Measurements from ENCODE around the gene PTPRM. TPM values are rescaled to one million over a fixed set of nuclear protein-coding genes. Genes with fewer than 3 reads are reported as not detected.

PTPRM gene
- total and polyA plus RNA-seq, 4 donors, result 9.2 to 23.0 (median 12.7) TPM

DNA sequence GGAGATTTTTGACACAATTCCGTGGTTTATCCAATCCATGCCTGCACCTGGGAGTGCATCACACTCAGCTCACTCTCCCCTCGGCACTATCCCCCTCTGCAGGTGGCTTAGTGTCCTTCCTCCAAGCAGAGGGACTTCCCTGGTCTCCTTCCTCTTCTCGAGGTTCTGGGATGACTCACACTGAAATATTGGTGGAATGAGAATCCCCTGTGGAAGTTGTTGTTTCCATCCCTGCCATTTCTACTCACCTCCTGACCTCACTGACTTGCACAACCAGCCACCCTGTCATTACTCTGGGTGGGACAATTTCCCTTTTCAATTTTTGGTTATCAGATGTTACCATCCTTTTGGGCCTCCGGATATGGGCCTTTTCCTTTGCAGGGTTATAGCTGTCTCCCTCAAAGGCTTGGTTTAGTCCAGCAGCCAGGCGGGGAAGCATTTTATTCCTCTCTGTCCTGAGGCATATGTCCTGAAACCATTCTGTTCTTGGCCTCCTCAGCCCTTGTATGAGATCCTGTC, 59.9 kb downstream of the PTPRM start:
- Histone ChIP-seq H3K9ac (ENCODE audit: low read depth in 1 of 2, low read length in 2 of 2) (no peak overlapping the region), H3K9me3 (ENCODE audit: control insufficient read depth in 4 of 4, low read length in 3 of 4) (no peaks in the 10 kb centered on the region), H3K4me3 (ENCODE audit: low read depth in 1 of 3, low read length in 3 of 3) (no peak overlapping the region), H3K27me3 (ENCODE audit: control insufficient read depth in 4 of 4, insufficient read depth in 4 of 4, low read length in 3 of 4) (no peaks in the 10 kb centered on the region), H3K4me1 (ENCODE audit: control insufficient read depth in 4 of 4, insufficient read depth in 4 of 4, low read length in 3 of 4) (peaks cover 6 to 20% (median 14%) of the 10 kb centered on the region in 4 donors), H3K36me3 (ENCODE audit: control insufficient read depth in 4 of 4, insufficient read depth in 3 of 4, low read depth in 1 of 4, low read length in 3 of 4) (no peaks in the 10 kb centered on the region), H3K27ac (ENCODE audit: low read depth in 1 of 2, low read length in 2 of 2) (peak overlapping the region; percentile 66 to 67)
- WGBS, result 45% methylated on average over 5 of the region's 5 CpGs
- TF ChIP-seq RAD21 (IDR thresholded peaks at IDR 0.05) (peak; percentile 16 to 29), NR2F2 (IDR thresholded peaks at IDR 0.05) (peak; percentile 30), HNF4G (IDR thresholded peaks at IDR 0.05) (no peak)
- DNase-seq (ENCODE audit: low spot score), result no peak

- no peak overlapping the region for H3K4me3 ChIP-seq (ENCODE audit: low read depth in 1 of 3, low read length in 3 of 3)
- H3K27ac ChIP-seq (ENCODE audit: low read depth in 1 of 2, low read length in 2 of 2), result no peak overlapping the region
- no peak for TF ChIP-seq RXRA (IDR thresholded peaks at IDR 0.05)
- no peak for TF ChIP-seq YY1 (IDR thresholded peaks at IDR 0.05)
- DNase-seq (ENCODE audit: low spot score), result no peak
- H3K9ac ChIP-seq (ENCODE audit: low read depth in 1 of 2, low read length in 2 of 2), result no peak overlapping the region
- no peaks in the 10 kb centered on the region for H3K27me3 ChIP-seq (ENCODE audit: control insufficient read depth in 4 of 4, insufficient read depth in 4 of 4, low read length in 3 of 4)
- H3K4me1 ChIP-seq (ENCODE audit: control insufficient read depth in 4 of 4, insufficient read depth in 4 of 4, low read length in 3 of 4), result peaks cover 6 to 17% (median 14%) of the 10 kb centered on the region in 4 donors
- no peaks in the 10 kb centered on the region for H3K36me3 ChIP-seq (ENCODE audit: control insufficient read depth in 4 of 4, insufficient read depth in 3 of 4, low read depth in 1 of 4, low read length in 3 of 4)
- H3K9me3 ChIP-seq (ENCODE audit: control insufficient read depth in 4 of 4, low read length in 3 of 4), result no peaks in the 10 kb centered on the region
Observed at GRCh38 chr18:7629416-7629815, 62.3 kb downstream of the PTPRM start.

GRCh38 chr18:7630731-7631442, 63.8 kb downstream of the PTPRM start:
- TF ChIP-seq, protein P1, sequence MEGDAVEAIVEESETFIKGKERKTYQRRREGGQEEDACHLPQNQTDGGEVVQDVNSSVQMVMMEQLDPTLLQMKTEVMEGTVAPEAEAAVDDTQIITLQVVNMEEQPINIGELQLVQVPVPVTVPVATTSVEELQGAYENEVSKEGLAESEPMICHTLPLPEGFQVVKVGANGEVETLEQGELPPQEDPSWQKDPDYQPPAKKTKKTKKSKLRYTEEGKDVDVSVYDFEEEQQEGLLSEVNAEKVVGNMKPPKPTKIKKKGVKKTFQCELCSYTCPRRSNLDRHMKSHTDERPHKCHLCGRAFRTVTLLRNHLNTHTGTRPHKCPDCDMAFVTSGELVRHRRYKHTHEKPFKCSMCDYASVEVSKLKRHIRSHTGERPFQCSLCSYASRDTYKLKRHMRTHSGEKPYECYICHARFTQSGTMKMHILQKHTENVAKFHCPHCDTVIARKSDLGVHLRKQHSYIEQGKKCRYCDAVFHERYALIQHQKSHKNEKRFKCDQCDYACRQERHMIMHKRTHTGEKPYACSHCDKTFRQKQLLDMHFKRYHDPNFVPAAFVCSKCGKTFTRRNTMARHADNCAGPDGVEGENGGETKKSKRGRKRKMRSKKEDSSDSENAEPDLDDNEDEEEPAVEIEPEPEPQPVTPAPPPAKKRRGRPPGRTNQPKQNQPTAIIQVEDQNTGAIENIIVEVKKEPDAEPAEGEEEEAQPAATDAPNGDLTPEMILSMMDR (IDR thresholded peaks at IDR 0.05; ENCODE audit: low read depth, low read length, missing input control), result no peak
- TF ChIP-seq HNF4A (conservative IDR thresholded peaks at IDR 0.05) (no peak), TAF1 (conservative IDR thresholded peaks at IDR 0.05) (no peak), YY1 (IDR thresholded peaks at IDR 0.05) (no peak), FOXA2 (IDR thresholded peaks at IDR 0.05) (no peak), ATF3 (IDR thresholded peaks at IDR 0.05) (no peak), SP1 (IDR thresholded peaks at IDR 0.05) (no peak), JUND (IDR thresholded peaks at IDR 0.05) (no peak), GABPA (IDR thresholded peaks at IDR 0.05 in 1 of 2, conservative IDR thresholded peaks at IDR 0.05 in 1 of 2) (no peak), EGR1 (IDR thresholded peaks at IDR 0.05; ENCODE audit: low read depth in 2 of 2) (no peak), MAX (IDR thresholded peaks at IDR 0.05) (no peak), FOXA1 (IDR thresholded peaks at IDR 0.05) (no peak), RXRA (IDR thresholded peaks at IDR 0.05) (no peak), RAD21 (IDR thresholded peaks at IDR 0.05) (no peak), NR2F2 (IDR thresholded peaks at IDR 0.05) (no peak)
- TF ChIP-seq, protein P2, sequence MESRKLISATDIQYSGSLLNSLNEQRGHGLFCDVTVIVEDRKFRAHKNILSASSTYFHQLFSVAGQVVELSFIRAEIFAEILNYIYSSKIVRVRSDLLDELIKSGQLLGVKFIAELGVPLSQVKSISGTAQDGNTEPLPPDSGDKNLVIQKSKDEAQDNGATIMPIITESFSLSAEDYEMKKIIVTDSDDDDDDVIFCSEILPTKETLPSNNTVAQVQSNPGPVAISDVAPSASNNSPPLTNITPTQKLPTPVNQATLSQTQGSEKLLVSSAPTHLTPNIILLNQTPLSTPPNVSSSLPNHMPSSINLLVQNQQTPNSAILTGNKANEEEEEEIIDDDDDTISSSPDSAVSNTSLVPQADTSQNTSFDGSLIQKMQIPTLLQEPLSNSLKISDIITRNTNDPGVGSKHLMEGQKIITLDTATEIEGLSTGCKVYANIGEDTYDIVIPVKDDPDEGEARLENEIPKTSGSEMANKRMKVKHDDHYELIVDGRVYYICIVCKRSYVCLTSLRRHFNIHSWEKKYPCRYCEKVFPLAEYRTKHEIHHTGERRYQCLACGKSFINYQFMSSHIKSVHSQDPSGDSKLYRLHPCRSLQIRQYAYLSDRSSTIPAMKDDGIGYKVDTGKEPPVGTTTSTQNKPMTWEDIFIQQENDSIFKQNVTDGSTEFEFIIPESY (IDR thresholded peaks at IDR 0.05), result no peak
- Histone ChIP-seq H3K4me3 (ENCODE audit: low read depth in 1 of 3, low read length in 3 of 3) (no peak overlapping the region), H3K9me3 (ENCODE audit: control insufficient read depth in 4 of 4, low read length in 3 of 4) (no peaks in the 10 kb centered on the region), H3K27me3 (ENCODE audit: control insufficient read depth in 4 of 4, insufficient read depth in 4 of 4, low read length in 3 of 4) (no peaks in the 10 kb centered on the region), H3K27ac (ENCODE audit: low read depth in 1 of 2, low read length in 2 of 2) (no peak overlapping the region), H3K4me1 (ENCODE audit: control insufficient read depth in 4 of 4, insufficient read depth in 4 of 4, low read length in 3 of 4) (peaks cover 6 to 15% (median 13%) of the 10 kb centered on the region in 4 donors), H3K9ac (ENCODE audit: low read depth in 1 of 2, low read length in 2 of 2) (no peak overlapping the region), H3K36me3 (ENCODE audit: control insufficient read depth in 4 of 4, insufficient read depth in 3 of 4, low read depth in 1 of 4, low read length in 3 of 4) (no peaks in the 10 kb centered on the region)
- WGBS, result 86% methylated on average over 4 of the region's 4 CpGs
- DNase-seq (ENCODE audit: low spot score), result no peak
